ENCODE results near the gene TENM4. TPM values are rescaled to one million over a fixed set of nuclear protein-coding genes. Genes with fewer than 3 reads are reported as not detected.

TENM4 gene
- total and polyA plus RNA-seq, 2 of the 8 experiments (the other 6 are each of a cell fraction or from before 2014, with no cell fraction given), result 3.5 to 7.2 TPM

- ChIA-PET POLR2A (ENCODE audit: partially characterized antibody) (interaction anchor here (1.2 kb wide), 1 partner anchor 10 kb away, joined by 4 read pairs; no protein-coding TSS in a partner anchor), CTCF (ENCODE audit: partially characterized antibody) (interaction anchor here (0.6 to 3.3 kb wide), 15 partner anchors 9 to 432 kb away, joined by 3 to 29 read pairs (median 4); no protein-coding TSS in a partner anchor)
- H3K36me3 ChIP-seq (ENCODE audit: control insufficient read depth in 2 of 4, insufficient read depth in 4 of 4, low read length in 3 of 4), result no peaks in the 10 kb centered on the region
- FAIRE-seq, result no peak
- H3K4me1 ChIP-seq (replicated peaks in 1 of 4; ENCODE audit: control insufficient read depth in 3 of 4, insufficient read depth in 4 of 4, low read length in 3 of 4), result peaks cover 0 to 7% (median 1%) of the 10 kb centered on the region in 4 experiments; a peak in 4 of 7 replicates
- no peak overlapping the region for H2BK20ac ChIP-seq (ENCODE audit: low read length)
- H3K18ac ChIP-seq (ENCODE audit: extremely low read depth, low read length), result no peak overlapping the region
- H3K4me3 ChIP-seq (ENCODE audit: extremely low read depth in 1 of 4, insufficient read depth in 2 of 4, low read depth in 3 of 4, low read length in 4 of 4), result no peak overlapping the region
- H3K56ac ChIP-seq (replicated peaks; ENCODE audit: insufficient read length, low read depth, low read length), result no peak overlapping the region
- no peak overlapping the region for H4K5ac ChIP-seq (ENCODE audit: insufficient read length, low read depth, low read length)
- no peak overlapping the region for H2AFZ ChIP-seq (ENCODE audit: low read length)
- H3K27me3 ChIP-seq (replicated peaks in 1 of 4; ENCODE audit: control insufficient read depth in 3 of 4, extremely low read depth in 1 of 4, insufficient read depth in 3 of 4, low read length in 3 of 4), result no peaks in the 10 kb centered on the region
- H3K4ac ChIP-seq (replicated peaks; ENCODE audit: insufficient read length, low read depth, low read length), result no peak overlapping the region
- no peak overlapping the region for H3K9ac ChIP-seq (replicated peaks in 1 of 4; ENCODE audit: extremely low read depth in 1 of 4, low read depth in 3 of 4, low read length in 3 of 4)
- no peaks in the 10 kb centered on the region for H3K79me1 ChIP-seq (ENCODE audit: low read depth, low read length)
- H3K27ac ChIP-seq (ENCODE audit: low read depth, low read length), result no peak overlapping the region
- H2AK5ac ChIP-seq (ENCODE audit: low read depth, low read length), result no peak overlapping the region
- no peak overlapping the region for H2BK15ac ChIP-seq (ENCODE audit: low read length)
- H2BK5ac ChIP-seq (ENCODE audit: low read depth, low read length), result no peak overlapping the region
- no peaks in the 10 kb centered on the region for H4K20me1 ChIP-seq (replicated peaks in 1 of 2; ENCODE audit: control insufficient read depth in 1 of 2, insufficient read depth in 2 of 2, low read length in 2 of 2)
- no peak overlapping the region for H4K8ac ChIP-seq (ENCODE audit: extremely low read depth, insufficient read depth, low read length)
- no peaks in the 10 kb centered on the region for H3K79me2 ChIP-seq (ENCODE audit: control insufficient read depth in 1 of 2, insufficient read depth in 2 of 2, low read length in 2 of 2)
- no peak overlapping the region for H3K23ac ChIP-seq (ENCODE audit: insufficient read length)
- H3K14ac ChIP-seq (ENCODE audit: insufficient read length), result no peak overlapping the region
- H3K23me2 ChIP-seq (ENCODE audit: low read depth, low read length), result no peaks in the 10 kb centered on the region
- H4K91ac ChIP-seq (replicated peaks; ENCODE audit: insufficient read length, low read length), result no peak overlapping the region
- no peak overlapping the region for H3K4me2 ChIP-seq (ENCODE audit: insufficient read depth in 1 of 2, low read depth in 2 of 2, low read length in 2 of 2)
- no peak overlapping the region for H2BK120ac ChIP-seq (replicated peaks; ENCODE audit: low read depth, low read length)
- H2BK12ac ChIP-seq (ENCODE audit: low read depth, low read length), result no peak overlapping the region
- WGBS, 2 experiments (ENCODE audit: extremely low coverage in 1 of 2, insufficient coverage in 1 of 2, insufficient read length in 1 of 2, insufficient replicate concordance in 2 of 2, low coverage in 1 of 2, low lambda C conversion rate in 2 of 2, missing lambda C conversion rate in 1 of 2), result 97% methylated on average over 2 of the region's 2 CpGs; no CpG with 5 or more reads in 1 of the 2 experiments
- peaks cover 0 to 7% of the 10 kb centered on the region in 2 experiments; a peak in 1 of 4 replicates for H3K9me3 ChIP-seq (ENCODE audit: insufficient read depth in 2 of 2, low read depth in 1 of 2, low read length in 1 of 2)
- DNase-seq (ENCODE audit: low read depth in 1 of 2, low spot score in 2 of 2), result no peak
- no peak for TF ChIP-seq NANOG (IDR thresholded peaks at IDR 0.05; ENCODE audit: insufficient read depth, low read depth, low read length, poor library complexity, severe bottlenecking)
- no peak for TF ChIP-seq RFX5 (IDR thresholded peaks at IDR 0.05; ENCODE audit: borderline replicate concordance, low read depth, low read length)
- TF ChIP-seq ASH2L (IDR thresholded peaks at IDR 0.05; ENCODE audit: low read length), result no peak
- no peak for TF ChIP-seq CBX5 (IDR thresholded peaks at IDR 0.05; ENCODE audit: low read depth, low read length)
- TF ChIP-seq EP300 (IDR thresholded peaks at IDR 0.05; ENCODE audit: borderline replicate concordance in 1 of 2, low read depth in 2 of 2, low read length in 2 of 2), result no peak
- no peak for TF ChIP-seq SUZ12 (IDR thresholded peaks at IDR 0.05; ENCODE audit: low read length)
- no peak for TF ChIP-seq SP1 (IDR thresholded peaks at IDR 0.05; ENCODE audit: low read depth, low read length)
- no peak for TF ChIP-seq RAD21 (IDR thresholded peaks at IDR 0.05 in 1 of 2, conservative IDR thresholded peaks at IDR 0.05 in 1 of 2; ENCODE audit: low read depth in 2 of 2, low read length in 2 of 2)
- no peak for TF ChIP-seq SIRT6 (IDR thresholded peaks at IDR 0.05; ENCODE audit: low read length)
- TF ChIP-seq TAF7 (optimal IDR thresholded peaks at IDR 0.05; ENCODE audit: borderline replicate concordance, low read depth, low read length), result no peak
- TF ChIP-seq EGR1 (IDR thresholded peaks at IDR 0.05; ENCODE audit: borderline replicate concordance, low read depth, low read length), result no peak
Measured at GRCh38 chr11:79078456-79078855, 362.4 kb downstream of the TENM4 start.
